Ectodermal cell (in vitro differentiated cells): ENCODE results near the gene CCDC154.
"Not testable (repeated sequence)": the region's sequence is repeated elsewhere in the genome, so short reads cannot be mapped to it uniquely, and the experiment has no call there.

Experiments used
- H3K27ac ChIP-seq: 2 replicates; pipeline ENCODE4 v1.7.0; 2013; ENCODE audit warnings: mild to moderate bottlenecking, low read depth, low read length; ENCODE audit not compliant: insufficient read depth, poor library complexity, severe bottlenecking
- H3K27me3 ChIP-seq: 2 replicates; pipeline ENCODE4 v1.7.0; 2013; ENCODE audit warnings: mild to moderate bottlenecking, low read length; ENCODE audit not compliant: insufficient read depth, control insufficient read depth, poor library complexity, severe bottlenecking
- H3K36me3 ChIP-seq: one replicate; pipeline ENCODE4 v1.7.0; 2013; ENCODE audit warnings: low read length; ENCODE audit not compliant: control insufficient read depth, insufficient read depth
- H3K4me1 ChIP-seq: one replicate; pipeline ENCODE4 v1.7.0; 2013; ENCODE audit warnings: low read length; ENCODE audit not compliant: control insufficient read depth, insufficient read depth
- H3K4me3 ChIP-seq: 2 replicates; pipeline ENCODE4 v1.7.0; 2013; ENCODE audit warnings: low read depth, low read length, control low read depth; ENCODE audit not compliant: insufficient read depth
- H3K9me3 ChIP-seq: 2 replicates; pipeline ENCODE4 v1.7.0; 2013; ENCODE audit warnings: mild to moderate bottlenecking, low read length, moderate library complexity; ENCODE audit not compliant: control insufficient read depth
- whole genome bisulfite sequencing, 2 experiments: methylation state at CpG; one replicate each; pipeline ENCODE4 v1.1.7; 2013; ENCODE audit warnings: missing lambda C conversion rate in 2 of 2; 5-methylcytosine and 5-hydroxymethylcytosine counted together

CCDC154 gene

GRCh38 chr16:1486551-1487390, 42.4 kb upstream of the CCDC154 start:
- H3K4me3 ChIP-seq, result no peak overlapping the region
- no peak overlapping the region for H3K27ac ChIP-seq
- WGBS, 2 experiments, result 88 to 90% methylated on average over 33 of the region's 33 CpGs
- no peaks in the 10 kb centered on the region for H3K4me1 ChIP-seq
- peaks cover 13% of the 10 kb centered on the region for H3K27me3 ChIP-seq
- no peaks in the 10 kb centered on the region for H3K9me3 ChIP-seq
- no peaks in the 10 kb centered on the region for H3K36me3 ChIP-seq

GRCh38 chr16:1485847-1486496, 41.6 kb upstream of the CCDC154 start:
- Histone ChIP-seq H3K4me3 (no peak overlapping the region), H3K36me3 (no peaks in the 10 kb centered on the region), H3K9me3 (no peaks in the 10 kb centered on the region), H3K27me3 (peaks cover 14% of the 10 kb centered on the region), H3K27ac (no peak overlapping the region), H3K4me1 (no peaks in the 10 kb centered on the region)
- WGBS, 2 experiments, result 92% methylated on average over 40 of the region's 40 CpGs

GRCh38 chr16:1481906-1482835, 37.8 kb upstream of the CCDC154 start:
- WGBS, 2 experiments, result 86 to 88% methylated on average over 28 of the region's 28 CpGs
- H3K9me3 ChIP-seq, result no peaks in the 10 kb centered on the region
- no peak overlapping the region for H3K4me3 ChIP-seq
- no peaks in the 10 kb centered on the region for H3K4me1 ChIP-seq
- no peak overlapping the region for H3K27ac ChIP-seq
- peaks cover 14% of the 10 kb centered on the region for H3K27me3 ChIP-seq
- H3K36me3 ChIP-seq, result no peaks in the 10 kb centered on the region

GRCh38 chr16:1478937-1479336, 34.6 kb upstream of the CCDC154 start:
- not testable (repeated sequence) for H3K9me3 ChIP-seq, H3K4me1 ChIP-seq, H3K27ac ChIP-seq, H3K4me3 ChIP-seq, H3K36me3 ChIP-seq
- peaks cover 14% of the 10 kb centered on the region for H3K27me3 ChIP-seq
- 94 to 95% methylated on average over 9 of the region's 9 CpGs for WGBS, 2 experiments

- no peaks in the 10 kb centered on the region for H3K4me1 ChIP-seq
- H3K4me3 ChIP-seq, result no peak overlapping the region
- H3K27me3 ChIP-seq, result peaks cover 4% of the 10 kb centered on the region
- 91 to 94% methylated on average over 10 of the region's 10 CpGs for WGBS, 2 experiments
- H3K36me3 ChIP-seq, result no peaks in the 10 kb centered on the region
- no peak overlapping the region for H3K27ac ChIP-seq
- no peaks in the 10 kb centered on the region for H3K9me3 ChIP-seq
Measured at GRCh38 chr16:1477033-1477432, 32.7 kb upstream of the CCDC154 start.

GRCh38 chr16:1475552-1476114, 31.3 kb upstream of the CCDC154 start:
- 76 to 78% methylated on average over 15 of the region's 15 CpGs for WGBS, 2 experiments
- no peak overlapping the region for H3K27ac ChIP-seq
- H3K36me3 ChIP-seq, result no peaks in the 10 kb centered on the region
- no peaks in the 10 kb centered on the region for H3K4me1 ChIP-seq
- H3K27me3 ChIP-seq, result no peaks in the 10 kb centered on the region
- no peaks in the 10 kb centered on the region for H3K9me3 ChIP-seq
- H3K4me3 ChIP-seq, result peak overlapping the region; percentile 64

GRCh38 chr16:1474796-1475551, 30.6 kb upstream of the CCDC154 start, which contains the start of gene CLCN7:
TSS of gene CLCN7 (minus strand) at chr16:1475028. CDS start at chr16:1474974, 54 bp downstream.
- 2% methylated on average over 99 of the region's 99 CpGs for WGBS, 2 experiments
- Histone ChIP-seq H3K4me1 (no peaks in the 10 kb centered on the region), H3K9me3 (no peaks in the 10 kb centered on the region), H3K36me3 (no peaks in the 10 kb centered on the region), H3K4me3 (peak within 1 kb of the TSS; percentile 64), H3K27ac (no peak within 1 kb of the TSS), H3K27me3 (no peaks in the 10 kb centered on the region)

- no peaks in the 10 kb centered on the region for H3K4me1 ChIP-seq
- no peaks in the 10 kb centered on the region for H3K36me3 ChIP-seq
- no peak overlapping the region for H3K27ac ChIP-seq
- no peaks in the 10 kb centered on the region for H3K9me3 ChIP-seq
- no peaks in the 10 kb centered on the region for H3K27me3 ChIP-seq
- H3K4me3 ChIP-seq, result peak overlapping the region; percentile 64
- 14 to 15% methylated on average over 57 of the region's 57 CpGs for WGBS, 2 experiments
Measured at GRCh38 chr16:1474082-1474795, 29.9 kb upstream of the CCDC154 start.

- WGBS, 2 experiments, result 73 to 84% methylated on average over 3 of the region's 3 CpGs
- Histone ChIP-seq H3K4me1 (no peaks in the 10 kb centered on the region), H3K27me3 (no peaks in the 10 kb centered on the region), H3K4me3 (no peak overlapping the region), H3K9me3 (no peaks in the 10 kb centered on the region), H3K27ac (no peak overlapping the region), H3K36me3 (no peaks in the 10 kb centered on the region)
Measured at GRCh38 chr16:1472974-1473373, 28.6 kb upstream of the CCDC154 start.
